Activated T-cell treated with anti-CD3 and anti-CD28 coated beads for 48 hours (primary cell): ENCODE data around the gene UCHL1.

ENCODE experiments used
- DNase-seq: peaks from one replicate; pipeline ENCODE4 v3.0.0-alpha.2; 2020; ENCODE audit warnings: low read depth

Gene UCHL1

DNA sequence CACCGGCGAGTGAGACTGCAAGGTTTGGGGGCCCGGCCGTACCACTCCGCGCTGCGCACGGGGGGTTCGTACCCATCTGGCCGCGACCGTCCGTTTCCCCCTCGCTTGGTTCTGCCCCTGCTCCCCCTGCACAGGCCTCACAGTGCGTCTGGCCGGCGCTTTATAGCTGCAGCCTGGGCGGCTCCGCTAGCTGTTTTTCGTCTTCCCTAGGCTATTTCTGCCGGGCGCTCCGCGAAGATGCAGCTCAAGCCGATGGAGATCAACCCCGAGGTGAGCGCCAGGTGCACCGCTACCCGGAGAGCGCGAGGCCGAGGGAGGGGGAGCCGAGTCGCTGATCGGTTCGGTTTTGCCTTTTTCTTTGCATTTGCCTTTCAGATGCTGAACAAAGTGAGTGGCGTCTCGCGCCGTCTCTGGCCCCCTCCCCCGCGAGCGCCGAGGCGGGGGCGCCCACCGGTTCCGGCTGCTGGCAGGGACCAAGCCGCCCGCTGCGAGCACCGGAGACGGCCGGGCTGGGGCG is at the start of gene UCHL1:
TSS of gene UCHL1 (plus strand) at position 189 of the 517 bp plus-strand sequence. CDS start at position 238, 49 bp downstream.
- peak; percentile 12 for DNase-seq

GRCh38 chr4:41207291-41207831 is 49.4 kb upstream of the UCHL1 start:
- no peak for DNase-seq

GRCh38 chr4:41209187-41209586 is 47.5 kb upstream of the UCHL1 start:
- DNase-seq = no peak

GRCh38 chr4:41209901-41210300 is 46.8 kb upstream of the UCHL1 start:
- DNase-seq = no peak

DNA sequence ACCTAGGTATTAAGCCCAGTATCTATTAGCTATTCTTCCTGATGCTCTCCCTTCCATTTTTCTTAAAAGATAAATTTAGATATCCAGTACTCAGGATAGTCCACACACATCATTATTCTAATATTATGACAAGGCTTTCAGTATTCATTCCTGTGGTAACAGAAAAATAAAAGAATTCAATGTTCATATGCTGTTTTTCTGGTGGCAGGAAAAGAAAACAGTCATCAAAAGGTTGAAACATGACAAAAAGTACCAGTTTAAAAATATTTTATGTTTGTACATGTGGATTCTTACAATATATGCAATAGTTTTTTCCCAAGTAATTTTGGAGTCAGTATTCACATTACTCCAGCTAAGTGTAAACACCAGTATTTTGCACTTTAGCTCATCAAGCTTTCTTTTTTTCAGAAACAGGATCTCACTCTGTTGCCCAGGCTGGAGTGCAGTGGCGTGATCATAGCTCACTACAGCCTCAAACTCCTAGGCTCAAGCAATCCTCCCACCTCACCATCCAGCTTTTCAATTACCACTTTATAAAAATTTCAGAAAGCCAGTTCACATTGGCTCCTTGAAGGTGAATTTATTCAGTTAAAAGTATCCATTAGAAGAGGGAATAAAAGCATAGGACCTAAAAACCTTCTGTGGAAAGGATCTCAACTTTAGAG is 44.6 kb upstream of the UCHL1 start:
- DNase-seq = no peak

DNA sequence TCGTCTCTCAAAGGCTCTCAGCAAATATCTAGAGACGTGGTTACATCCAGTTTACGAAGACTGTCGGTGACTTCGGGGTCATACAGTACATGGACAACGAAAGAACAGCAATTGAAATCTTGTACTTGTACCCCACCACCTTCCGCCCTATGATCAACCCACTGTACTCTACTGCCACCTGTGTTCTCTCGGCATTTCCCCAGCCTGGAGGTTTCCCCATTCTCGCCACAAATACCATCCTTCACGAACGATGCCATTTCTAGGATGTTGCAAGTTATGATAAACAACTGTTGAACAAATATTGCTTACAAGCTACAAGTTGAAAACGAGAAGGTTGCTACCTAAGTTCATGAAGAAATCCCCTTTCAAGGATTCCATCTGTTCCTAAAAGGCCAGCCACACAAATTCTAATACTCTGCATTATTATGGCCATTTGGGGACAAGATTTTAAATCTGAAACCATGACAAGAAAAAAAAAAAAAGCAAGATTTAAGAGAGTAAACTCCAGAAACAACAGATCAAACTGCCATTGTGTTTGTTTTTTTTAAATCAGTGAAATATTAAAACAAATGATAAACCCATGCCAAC is 44.0 kb upstream of the UCHL1 start:
- no peak for DNase-seq

DNA sequence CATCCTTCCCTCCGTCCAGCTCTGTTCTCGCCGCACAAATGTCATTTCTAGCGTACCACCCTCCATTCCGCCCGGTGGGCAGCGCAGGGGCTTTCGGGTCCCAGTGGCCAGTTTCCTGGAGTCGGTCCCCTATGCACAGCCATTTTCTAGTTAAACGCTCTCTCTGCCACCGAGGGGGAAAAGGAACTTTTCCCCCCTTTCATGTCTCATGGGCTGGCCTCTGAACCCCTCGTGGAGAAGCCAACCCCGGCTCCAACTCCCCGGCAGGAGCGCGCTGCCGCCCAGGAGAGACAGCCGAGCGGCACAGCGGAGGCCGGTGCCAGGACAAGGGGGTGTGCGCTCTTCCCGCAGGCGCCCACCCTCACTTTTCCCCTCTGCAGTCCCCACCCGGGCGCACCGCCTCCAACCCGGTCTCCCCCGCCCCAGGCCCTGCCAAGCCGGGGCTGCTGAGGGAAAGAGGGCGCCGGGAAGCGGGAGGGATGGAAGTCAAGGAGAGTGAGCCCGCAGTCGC is 43.0 kb upstream of the UCHL1 start:
- DNase-seq = no peak

DNA sequence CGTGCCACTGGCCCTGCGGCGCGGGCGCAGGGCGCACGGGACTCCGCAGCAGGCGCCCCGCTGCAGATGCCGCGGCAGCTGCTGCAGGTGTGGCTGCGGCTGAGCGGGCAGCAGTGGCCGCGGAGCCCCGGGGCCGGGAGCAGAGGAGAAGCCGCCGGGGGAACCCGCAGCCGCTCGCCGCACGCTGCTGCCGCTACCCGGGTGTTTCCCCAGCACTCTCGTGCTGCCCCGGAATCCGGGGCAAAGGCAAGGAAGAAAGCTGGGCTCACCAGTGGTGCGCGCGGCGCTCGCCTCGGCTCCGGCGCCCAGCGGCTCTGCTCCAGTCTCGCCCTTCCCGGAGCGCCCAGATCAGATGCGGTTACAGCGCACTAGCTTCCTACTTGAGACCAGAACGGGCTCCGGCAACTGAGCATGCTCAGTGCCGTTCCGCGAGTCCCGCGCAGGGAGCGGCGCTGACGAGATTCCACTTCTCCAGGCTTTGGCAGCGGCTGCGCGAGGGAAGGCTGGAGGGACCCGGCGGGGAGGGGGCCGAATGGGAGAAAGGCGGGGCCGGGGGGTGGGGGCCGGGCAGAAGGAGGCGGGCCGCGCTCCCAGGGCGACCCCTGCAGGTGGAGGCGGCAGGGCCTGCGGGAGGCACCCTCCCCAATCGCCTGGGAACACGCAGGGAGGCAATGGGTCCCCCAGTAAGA is 42.4 kb upstream of the UCHL1 start, which contains the start of gene APBB2:
TSS of gene APBB2 (minus strand) at position 407 of the 689 bp plus-strand sequence. CDS start 181,288 bp downstream, outside the sequence.
- DNase-seq = peak; percentile 61

GRCh38 chr4:41214825-41215146 is 41.9 kb upstream of the UCHL1 start:
- DNase-seq = no peak

DNA sequence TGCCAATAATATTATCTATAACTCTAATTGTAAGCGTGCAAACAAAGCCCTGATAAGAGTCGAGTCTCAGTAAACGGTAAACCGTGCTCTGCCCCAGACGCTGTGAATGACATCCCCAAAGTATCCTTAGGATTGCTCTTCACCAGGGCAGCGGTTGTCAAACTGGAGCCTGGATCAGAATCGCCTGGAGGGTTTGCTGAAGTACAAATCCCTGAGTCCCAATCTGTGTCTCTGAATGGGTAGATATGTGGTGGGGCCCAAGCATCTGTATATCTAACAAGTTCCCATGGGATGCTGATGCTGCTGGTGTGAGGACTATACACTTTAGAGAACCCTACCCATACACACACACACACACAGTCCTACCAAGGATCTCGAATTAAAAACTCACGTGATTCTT is 41.6 kb upstream of the UCHL1 start:
- DNase-seq = no peak

DNA sequence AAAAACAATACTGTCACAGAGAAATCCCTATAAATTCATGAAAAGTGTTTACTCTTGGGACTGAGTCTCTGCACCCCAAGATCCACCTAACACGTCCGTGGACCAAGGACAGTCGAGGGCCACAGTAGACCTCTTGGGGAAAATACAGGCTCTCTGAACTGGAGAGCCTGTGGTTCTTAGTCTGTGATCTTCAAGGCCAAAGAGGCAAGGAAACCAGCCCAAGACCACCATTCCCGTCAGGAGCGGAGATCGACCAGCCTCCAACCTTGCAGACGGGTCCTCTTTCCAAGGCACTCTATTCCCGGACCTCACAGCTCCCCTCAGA is 40.8 kb upstream of the UCHL1 start:
- no peak for DNase-seq

GRCh38 chr4:41216294-41217019 is 40.3 kb upstream of the UCHL1 start:
- peak; percentile 65 for DNase-seq

GRCh38 chr4:41217020-41217333 is 39.8 kb upstream of the UCHL1 start:
- DNase-seq = no peak

DNA sequence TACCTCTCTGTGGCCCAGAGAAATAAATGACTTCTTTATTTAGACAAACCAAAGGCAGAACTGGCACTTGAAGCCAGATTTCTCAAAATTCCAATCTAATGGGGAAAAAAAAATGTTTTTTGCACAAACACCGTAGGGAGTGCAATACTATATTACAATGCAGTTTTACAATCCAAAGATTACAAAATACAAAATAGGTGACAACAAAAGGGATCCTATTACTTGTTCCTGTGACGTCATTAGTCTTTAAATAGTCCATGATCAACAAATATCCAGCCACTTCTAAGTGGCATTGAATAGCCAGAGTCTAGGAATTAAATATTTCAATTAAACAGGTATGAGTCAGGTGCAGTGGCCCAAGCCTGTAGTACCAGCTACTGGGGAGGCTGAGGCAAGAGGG is 39.4 kb upstream of the UCHL1 start:
- no peak for DNase-seq

GRCh38 chr4:41218703-41219102 is 38.0 kb upstream of the UCHL1 start:
- no peak for DNase-seq

GRCh38 chr4:41219421-41219950 is 37.2 kb upstream of the UCHL1 start:
- DNase-seq = no peak

DNA sequence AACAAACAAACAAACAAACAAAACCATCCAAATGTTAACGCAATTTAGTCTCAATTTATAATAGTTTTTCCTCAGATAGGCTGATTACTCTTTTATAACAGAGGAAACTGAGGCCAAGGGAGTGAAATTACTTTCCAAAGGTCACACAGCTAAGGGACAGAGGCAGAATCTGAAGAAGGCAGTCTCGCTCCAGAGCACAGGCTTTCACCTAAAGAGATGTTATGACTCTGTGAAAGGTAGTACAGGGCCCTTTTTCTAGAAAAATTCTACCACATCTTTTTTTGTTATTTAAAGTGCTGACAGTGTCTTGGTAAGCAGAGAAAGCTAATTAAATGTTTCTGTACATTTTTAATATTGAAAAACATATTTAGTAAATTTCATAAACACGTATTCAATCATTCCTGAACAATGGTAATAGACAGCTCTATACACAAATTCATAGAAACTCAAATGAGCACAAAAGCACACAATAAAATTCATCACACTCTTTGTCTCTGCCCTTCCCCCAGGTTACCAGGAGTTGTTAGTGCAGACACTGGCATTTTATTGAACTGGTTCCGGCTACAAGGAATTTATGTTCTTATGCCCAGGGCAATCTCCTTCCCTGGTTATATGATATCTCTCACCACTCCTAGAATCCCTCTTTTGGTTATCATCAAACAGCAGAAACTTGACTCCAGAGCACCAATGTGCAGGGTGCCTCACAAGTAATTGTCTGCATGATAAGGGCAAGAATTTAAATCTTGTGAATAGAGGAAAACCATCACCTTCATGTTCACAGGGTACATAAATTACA is 34.7 kb upstream of the UCHL1 start:
- no peak for DNase-seq

- DNase-seq = no peak
Measured at GRCh38 chr4:41227902-41228301, 28.8 kb upstream of the UCHL1 start.

DNA sequence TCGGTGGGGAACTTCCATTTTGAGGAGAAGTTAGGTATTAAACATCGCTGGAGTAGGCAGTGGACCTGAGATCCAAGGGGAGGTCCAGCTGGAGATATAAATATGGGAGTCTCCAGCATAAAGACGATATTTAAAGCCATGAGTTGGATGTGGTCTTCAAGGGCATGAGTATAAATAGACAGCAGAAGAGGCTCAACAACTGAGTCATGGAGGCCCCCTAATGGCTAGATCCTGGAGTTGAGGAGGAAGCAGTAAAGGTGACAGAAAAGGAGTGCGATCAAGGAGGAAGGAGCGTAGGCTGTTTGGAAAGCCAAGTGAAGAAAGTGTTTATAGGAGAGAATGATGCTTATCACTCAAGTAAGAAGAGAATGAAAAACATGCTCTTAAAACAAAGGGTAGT is 24.3 kb upstream of the UCHL1 start:
- no peak for DNase-seq

DNA sequence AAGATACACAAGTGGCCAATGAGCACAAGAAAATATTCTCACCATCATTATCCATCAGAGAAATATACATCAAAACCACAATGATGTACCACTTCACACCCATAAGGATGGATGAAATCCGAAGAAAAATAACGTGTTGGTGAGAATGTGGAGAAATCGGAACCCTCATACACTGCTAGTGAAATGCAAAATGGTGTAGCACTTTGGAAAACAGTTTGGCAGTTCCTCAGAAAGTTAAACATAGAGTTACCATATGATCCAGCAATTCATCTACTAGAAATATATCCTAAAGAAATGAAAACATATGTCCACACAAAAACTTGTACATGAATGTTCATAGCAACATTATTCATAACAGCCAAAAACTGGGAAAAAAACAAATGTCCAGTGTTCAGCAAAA is 23.9 kb upstream of the UCHL1 start:
- no peak for DNase-seq

GRCh38 chr4:41236032-41236431 is 20.7 kb upstream of the UCHL1 start:
- DNase-seq = no peak
